ENCODE results near the gene BTNL9.

DNA sequence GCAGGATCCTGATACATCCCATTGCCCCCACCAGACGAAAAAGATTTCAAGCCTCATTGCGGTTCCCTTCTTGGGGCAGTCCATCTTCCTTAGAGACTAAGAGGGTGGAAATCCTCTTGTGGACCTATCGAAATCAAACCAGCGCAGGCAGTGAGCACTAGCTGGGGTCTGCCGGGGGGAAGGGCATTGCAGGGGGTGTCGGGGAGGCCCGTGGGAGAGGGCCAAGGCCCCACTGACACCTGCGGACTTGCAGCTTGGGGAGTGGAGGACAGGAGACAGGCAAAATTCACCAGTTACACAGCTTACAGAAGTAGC lies 522 bp downstream of the BTNL9 start:
- TF ChIP-seq, protein P1, sequence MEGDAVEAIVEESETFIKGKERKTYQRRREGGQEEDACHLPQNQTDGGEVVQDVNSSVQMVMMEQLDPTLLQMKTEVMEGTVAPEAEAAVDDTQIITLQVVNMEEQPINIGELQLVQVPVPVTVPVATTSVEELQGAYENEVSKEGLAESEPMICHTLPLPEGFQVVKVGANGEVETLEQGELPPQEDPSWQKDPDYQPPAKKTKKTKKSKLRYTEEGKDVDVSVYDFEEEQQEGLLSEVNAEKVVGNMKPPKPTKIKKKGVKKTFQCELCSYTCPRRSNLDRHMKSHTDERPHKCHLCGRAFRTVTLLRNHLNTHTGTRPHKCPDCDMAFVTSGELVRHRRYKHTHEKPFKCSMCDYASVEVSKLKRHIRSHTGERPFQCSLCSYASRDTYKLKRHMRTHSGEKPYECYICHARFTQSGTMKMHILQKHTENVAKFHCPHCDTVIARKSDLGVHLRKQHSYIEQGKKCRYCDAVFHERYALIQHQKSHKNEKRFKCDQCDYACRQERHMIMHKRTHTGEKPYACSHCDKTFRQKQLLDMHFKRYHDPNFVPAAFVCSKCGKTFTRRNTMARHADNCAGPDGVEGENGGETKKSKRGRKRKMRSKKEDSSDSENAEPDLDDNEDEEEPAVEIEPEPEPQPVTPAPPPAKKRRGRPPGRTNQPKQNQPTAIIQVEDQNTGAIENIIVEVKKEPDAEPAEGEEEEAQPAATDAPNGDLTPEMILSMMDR (conservative IDR thresholded peaks at IDR 0.05; ENCODE audit: low read depth, low read length): no peak
- no peak for TF ChIP-seq FOS (IDR thresholded peaks at IDR 0.05; ENCODE audit: low read depth, low read length)
- TF ChIP-seq POLR2A (IDR thresholded peaks at IDR 0.05; ENCODE audit: low read depth, low read length): no peak
